HCT116 (cell line): Measurements from ENCODE around the gene PCMTD2. TPM values are rescaled to one million over a fixed set of nuclear protein-coding genes. Genes with fewer than 3 reads are reported as not detected.

Source experiments
- ATAC-seq: fragments of 200-7000 bp; cut with Tn5 transposase; 2 replicates; pipeline ENCODE4 v1.9.1; 2020; ENCODE audit warnings: mild to moderate bottlenecking, moderate library complexity
- BruUV-seq: library from RNA; stranded (reverse); fragments of 400-500 nt; replicated peaks from 2 replicates; lab custom pipeline; 2021; lab: Mats Ljungman, UMichigan
- CTCF ChIA-PET: fragments of 300-600 bp; sonication (Branson Sonifier 250); formaldehyde crosslinking; loops from one replicate; lab custom pipeline; 2021; ENCODE audit warnings: antibody characterized with exemption; lab: Charles Lee
- POLR2A ChIA-PET: fragments of 300-600, 350-600 bp; sonication (Branson Sonifier 250); formaldehyde crosslinking; loops from one replicate; lab custom pipeline; 2021; ENCODE audit warnings: antibody characterized with exemption; lab: Charles Lee
- RAD21 ChIA-PET, 2 experiments: fragments of 300-600 bp; sonication (Branson Sonifier 250); formaldehyde crosslinking; loops; one replicate each; lab custom pipeline; 2023; ENCODE audit warnings: low total read pairs in 2 of 2; ENCODE audit not compliant: uncharacterized antibody in 2 of 2, unreplicated experiment in 2 of 2, low non-redundant PET in 1 of 2; lab: Charles Lee
- DNase-seq: peaks from one replicate; pipeline ENCODE4 v3.0.0-alpha.2; 2010; ENCODE audit warnings: low read depth, low spot score
- H2AFZ ChIP-seq: fragments of 200-600 bp; shearing (Covaris generic), sonication (generic); 2 replicates; pipeline ENCODE4 v1.6.1; 2017; ENCODE audit warnings: low read depth, mixed run types, mixed read lengths, antibody characterized with exemption, low read length; ENCODE audit not compliant: poor library complexity, severe bottlenecking
- H3K27ac ChIP-seq: 2 replicates; pipeline ENCODE4 v1.5.1; 2012; ENCODE audit warnings: low read depth, low read length
- H3K27me3 ChIP-seq: fragments of 200-600 bp; sonication (generic); 2 replicates; pipeline ENCODE4 v1.6.1; 2016; ENCODE audit warnings: mixed run types, low read length, mixed read lengths; ENCODE audit not compliant: insufficient read depth
- H3K36me3 ChIP-seq, 2 experiments: fragments of 200-500 bp in 1 of 2; fragments of 200-600 bp in 1 of 2; sonication (Bioruptor generic) in 1 of 2; sonication (generic) in 1 of 2; 2 replicates each; pipeline versions ENCODE4 v1.5.1 to v1.6.1; 2014 to 2016; ENCODE audit warnings: low read length in 2 of 2, inconsistent platforms in 1 of 2, mixed read lengths in 1 of 2, mixed run types in 1 of 2; ENCODE audit not compliant: insufficient read depth in 2 of 2, control insufficient read depth in 1 of 2
- H3K4me1 ChIP-seq, 2 experiments: fragments of 200-600 bp in 1 of 2; sonication (generic) in 1 of 2; 2 replicates each; pipeline versions ENCODE4 v1.5.1 to v1.6.1; 2012 to 2017; ENCODE audit warnings: low read length in 2 of 2, inconsistent platforms in 1 of 2, mild to moderate bottlenecking in 1 of 2, mixed read lengths in 1 of 2, mixed run types in 1 of 2, moderate library complexity in 1 of 2; ENCODE audit not compliant: insufficient read depth in 2 of 2, control insufficient read depth in 1 of 2
- H3K4me2 ChIP-seq: fragments of 200-600 bp; sonication (generic); 2 replicates; pipeline ENCODE4 v1.6.1; 2017; ENCODE audit warnings: mixed run types, low read length, mixed read lengths
- H3K4me3 ChIP-seq, 2 experiments: fragments of 200-600 bp in 1 of 2; sonication (generic) in 1 of 2; replicated peaks in 1 of 2; 2 replicates each; pipeline ENCODE4 v1.5.1; 2011 to 2016; ENCODE audit warnings: low read length in 2 of 2, control low read depth in 1 of 2, low read depth in 1 of 2, mild to moderate bottlenecking in 1 of 2, mixed read lengths in 1 of 2, mixed run types in 1 of 2
- H3K79me2 ChIP-seq: fragments of 200-600 bp; sonication (generic); 2 replicates; pipeline ENCODE4 v1.6.1; 2017; ENCODE audit warnings: mild to moderate bottlenecking, mixed run types, low read length, moderate library complexity, mixed read lengths; ENCODE audit not compliant: insufficient read depth
- H3K9ac ChIP-seq: fragments of 200-600 bp; sonication (generic); 2 replicates; pipeline ENCODE4 v1.6.1; 2016; ENCODE audit warnings: low read length, mixed read lengths
- H3K9me2 ChIP-seq: fragments of 200-600 bp; sonication (generic), shearing (Covaris generic); 2 replicates; pipeline ENCODE4 v1.6.1; 2017; ENCODE audit warnings: mixed run types, mild to moderate bottlenecking, moderate library complexity; ENCODE audit not compliant: insufficient read depth
- H3K9me3 ChIP-seq, 2 experiments: fragments of 200-500 bp in 1 of 2; fragments of 200-600 bp in 1 of 2; sonication (Bioruptor generic) in 1 of 2; sonication (generic) in 1 of 2; 2 replicates each; pipeline ENCODE4 v1.6.1; 2014 to 2017; ENCODE audit warnings: low read length in 2 of 2, mixed read lengths in 2 of 2, inconsistent platforms in 1 of 2, low read depth in 1 of 2, mild to moderate bottlenecking in 1 of 2, mixed run types in 1 of 2, moderate library complexity in 1 of 2; ENCODE audit not compliant: control insufficient read depth in 1 of 2, insufficient read depth in 1 of 2
- H4K20me1 ChIP-seq: fragments of 200-600 bp; sonication (generic), shearing (Covaris generic); 2 replicates; pipeline ENCODE4 v1.6.1; 2017; ENCODE audit warnings: mixed run types, mild to moderate bottlenecking, moderate library complexity; ENCODE audit not compliant: insufficient read depth
- CBX3 ChIP-seq: IDR thresholded peaks from 2 replicates; pipeline ENCODE4 v1.6.1; 2012; ENCODE audit warnings: low read depth
- CTCF ChIP-seq, 3 experiments: fragments of 200-600 bp in 1 of 3; sonication (generic) in 1 of 3; IDR thresholded peaks in 2 of 3; conservative IDR thresholded peaks in 1 of 3; 2 replicates each; pipeline ENCODE4 v1.5.1; 2012 to 2017; ENCODE audit warnings: low read depth in 2 of 3, low read length in 2 of 3, antibody characterized with exemption in 1 of 3, borderline replicate concordance in 1 of 3, control low read depth in 1 of 3, mild to moderate bottlenecking in 1 of 3, mixed read lengths in 1 of 3, mixed run types in 1 of 3, moderate library complexity in 1 of 3; ENCODE audit not compliant: insufficient read depth in 1 of 3
- EGR1 ChIP-seq: IDR thresholded peaks from 2 replicates; pipeline ENCODE4 v1.6.1; 2012; ENCODE audit warnings: low read depth
- ELF1 ChIP-seq: IDR thresholded peaks from 2 replicates; pipeline ENCODE4 v1.6.1; 2012; ENCODE audit warnings: low read depth, borderline replicate concordance
- EZH2 ChIP-seq: fragments of 200-600 bp; sonication (generic); IDR thresholded peaks from 2 replicates; pipeline ENCODE4 v1.6.1; 2017; ENCODE audit warnings: antibody characterized with exemption, mixed run types
- EZH2phosphoT487 ChIP-seq: fragments of 200-600 bp; IDR thresholded peaks from 2 replicates; pipeline ENCODE4 v1.6.1; 2018; ENCODE audit warnings: antibody characterized with exemption, borderline replicate concordance
- FOSL1 ChIP-seq: IDR thresholded peaks from 2 replicates; pipeline ENCODE4 v1.6.1; 2012; ENCODE audit warnings: low read depth
- JUND ChIP-seq: IDR thresholded peaks from 2 replicates; pipeline ENCODE4 v1.6.1; 2012
- MAX ChIP-seq: IDR thresholded peaks from 2 replicates; pipeline ENCODE4 v1.6.1; 2012
- POLR2A ChIP-seq: IDR thresholded peaks from 2 replicates; pipeline ENCODE4 v1.7.0; 2011; ENCODE audit warnings: borderline replicate concordance; ENCODE audit not compliant: insufficient read depth, insufficient read length; ENCODE audit errors: extremely low read depth
- POLR2AphosphoS5 ChIP-seq: IDR thresholded peaks from 2 replicates; pipeline ENCODE4 v1.6.1; 2011; ENCODE audit warnings: mild to moderate bottlenecking, low read depth, low read length, moderate library complexity
- RAD21 ChIP-seq: IDR thresholded peaks from 2 replicates; pipeline ENCODE4 v1.6.1; 2012; ENCODE audit warnings: low read depth, mild to moderate bottlenecking
- REST ChIP-seq: IDR thresholded peaks from 2 replicates; pipeline ENCODE4 v1.6.1; 2012; ENCODE audit warnings: low read depth
- SIN3A ChIP-seq: IDR thresholded peaks from 2 replicates; pipeline ENCODE4 v1.6.1; 2012; ENCODE audit warnings: low read depth
- SP1 ChIP-seq: IDR thresholded peaks from 2 replicates; pipeline ENCODE4 v1.6.1; 2012; ENCODE audit warnings: low read depth
- TCF7L2 ChIP-seq: IDR thresholded peaks from 2 replicates; pipeline ENCODE4 v1.7.0; 2011; ENCODE audit warnings: borderline replicate concordance, inconsistent platforms; ENCODE audit not compliant: insufficient read depth, insufficient read length; ENCODE audit errors: extremely low read depth
- YY1 ChIP-seq: IDR thresholded peaks from 2 replicates; pipeline ENCODE4 v1.6.1; 2011; ENCODE audit warnings: low read length, low read depth, moderate library complexity, mild to moderate bottlenecking; ENCODE audit not compliant: insufficient replicate concordance; ENCODE audit errors: extremely low read depth
- ZBTB33 ChIP-seq: IDR thresholded peaks from 2 replicates; pipeline ENCODE4 v1.6.1; 2011; ENCODE audit warnings: mild to moderate bottlenecking, low read length, moderate library complexity; ENCODE audit not compliant: insufficient replicate concordance; ENCODE audit errors: extremely low read depth
- intact Hi-C: fragments of 100-400 bp; cut with micrococcal nuclease; formaldehyde crosslinking; loops from 2 replicates; pipeline ENCODE4 v1.10.0; 2022
- total RNA-seq: library from RNA; stranded (reverse); gene quantifications from one replicate; pipeline ENCODE4 v1.2.1, GENCODE V29; 2021; ENCODE audit not compliant: unreplicated experiment

PCMTD2 gene
- total RNA-seq, 1 experiment from 2014 or later = 44.7 TPM

GRCh38 chr20:64244281-64244805 is 11.2 kb upstream of the PCMTD2 start:
- ChIA-PET CTCF (no interaction called here), POLR2A (no interaction called here)
- H3K4me2 ChIP-seq = no peak overlapping the region
- no peak overlapping the region for H3K27ac ChIP-seq
- H3K4me1 ChIP-seq = no peaks in the 10 kb centered on the region
- no peaks in the 10 kb centered on the region for H3K9me2 ChIP-seq
- H3K36me3 ChIP-seq = no peaks in the 10 kb centered on the region
- BruUV-seq = no TSS peak
- H3K79me2 ChIP-seq = no peaks in the 10 kb centered on the region
- intact Hi-C loops = no loop called here
- no peak overlapping the region for H3K9ac ChIP-seq
- TF ChIP-seq POLR2AphosphoS5 = no peak
- TF ChIP-seq EZH2 = no peak
- no peak for TF ChIP-seq EZH2phosphoT487
- TF ChIP-seq FOSL1 = no peak
- no peak for TF ChIP-seq CTCF (IDR thresholded peaks at IDR 0.05 in 2 of 3, conservative IDR thresholded peaks at IDR 0.05 in 1 of 3; ENCODE audit: borderline replicate concordance in 1 of 3, insufficient read depth in 1 of 3, low read depth in 2 of 3, low read length in 2 of 3)
- TF ChIP-seq REST = no peak
- TF ChIP-seq SIN3A = no peak
- TF ChIP-seq MAX = no peak
- TF ChIP-seq ELF1 = no peak
- no peak for TF ChIP-seq JUND
- no peak for TF ChIP-seq YY1
- no peak for TF ChIP-seq TCF7L2
- TF ChIP-seq CBX3 = no peak
- TF ChIP-seq ZBTB33 = no peak
- TF ChIP-seq POLR2A = no peak
- no peak for TF ChIP-seq SP1
- TF ChIP-seq RAD21 = no peak
- TF ChIP-seq EGR1 = no peak
- TF ChIP-seq, all 23 proteins: peak for 0
- DNase-seq (no peak), ATAC-seq (no peak)
- Histone ChIP-seq H3K4me3 (no peak overlapping the region), H2AFZ (no peak overlapping the region), H3K27me3 (0 out of 2 replicates have a peak, but pooled peaks cover under 1% of the 10 kb centered on the region), H3K9me3 (no peaks in the 10 kb centered on the region), H4K20me1 (no peaks in the 10 kb centered on the region)
- RAD21 ChIA-PET = no interaction called here
